Measurements from ENCODE around the gene PPM1L. TPM values are rescaled to one million over a fixed set of nuclear protein-coding genes. Genes with fewer than 3 reads are reported as not detected.

Gene PPM1L
- total RNA-seq, 2 donors from 2014 or later = 23.8 to 47.4 TPM

DNA sequence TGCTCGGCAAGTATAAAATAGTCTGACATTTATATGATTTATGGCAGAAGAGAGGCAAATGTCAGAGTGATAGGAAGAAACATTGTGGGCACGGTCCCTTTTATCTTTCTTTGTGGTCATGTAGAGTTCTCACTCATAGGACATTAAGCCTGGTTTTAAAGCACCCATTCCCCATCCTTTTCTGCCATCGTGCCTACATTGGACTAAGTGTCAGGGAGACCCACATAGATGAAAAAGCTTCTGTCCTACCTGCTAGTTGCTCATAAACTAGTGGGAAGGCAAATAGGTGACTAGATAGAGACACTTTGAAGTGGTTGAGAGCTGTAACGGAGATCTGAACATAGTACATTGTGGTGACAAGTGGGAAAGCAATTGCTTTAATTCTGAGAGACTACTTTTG lies 193.4 kb downstream of the PPM1L start:
- TF ChIP-seq, protein P1, sequence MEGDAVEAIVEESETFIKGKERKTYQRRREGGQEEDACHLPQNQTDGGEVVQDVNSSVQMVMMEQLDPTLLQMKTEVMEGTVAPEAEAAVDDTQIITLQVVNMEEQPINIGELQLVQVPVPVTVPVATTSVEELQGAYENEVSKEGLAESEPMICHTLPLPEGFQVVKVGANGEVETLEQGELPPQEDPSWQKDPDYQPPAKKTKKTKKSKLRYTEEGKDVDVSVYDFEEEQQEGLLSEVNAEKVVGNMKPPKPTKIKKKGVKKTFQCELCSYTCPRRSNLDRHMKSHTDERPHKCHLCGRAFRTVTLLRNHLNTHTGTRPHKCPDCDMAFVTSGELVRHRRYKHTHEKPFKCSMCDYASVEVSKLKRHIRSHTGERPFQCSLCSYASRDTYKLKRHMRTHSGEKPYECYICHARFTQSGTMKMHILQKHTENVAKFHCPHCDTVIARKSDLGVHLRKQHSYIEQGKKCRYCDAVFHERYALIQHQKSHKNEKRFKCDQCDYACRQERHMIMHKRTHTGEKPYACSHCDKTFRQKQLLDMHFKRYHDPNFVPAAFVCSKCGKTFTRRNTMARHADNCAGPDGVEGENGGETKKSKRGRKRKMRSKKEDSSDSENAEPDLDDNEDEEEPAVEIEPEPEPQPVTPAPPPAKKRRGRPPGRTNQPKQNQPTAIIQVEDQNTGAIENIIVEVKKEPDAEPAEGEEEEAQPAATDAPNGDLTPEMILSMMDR (IDR thresholded peaks at IDR 0.05) = no peak
- Histone ChIP-seq H3K9me3 (no peaks in the 10 kb centered on the region), H3K36me3 (no peaks in the 10 kb centered on the region), H3K27ac (no peak overlapping the region), H3K4me1 (peaks cover 0 to 23% of the 10 kb centered on the region in 2 donors), H3K27me3 (no peaks in the 10 kb centered on the region), H3K4me3 (no peak overlapping the region)
- DNase-seq (ENCODE audit: low spot score) = no peak

DNA sequence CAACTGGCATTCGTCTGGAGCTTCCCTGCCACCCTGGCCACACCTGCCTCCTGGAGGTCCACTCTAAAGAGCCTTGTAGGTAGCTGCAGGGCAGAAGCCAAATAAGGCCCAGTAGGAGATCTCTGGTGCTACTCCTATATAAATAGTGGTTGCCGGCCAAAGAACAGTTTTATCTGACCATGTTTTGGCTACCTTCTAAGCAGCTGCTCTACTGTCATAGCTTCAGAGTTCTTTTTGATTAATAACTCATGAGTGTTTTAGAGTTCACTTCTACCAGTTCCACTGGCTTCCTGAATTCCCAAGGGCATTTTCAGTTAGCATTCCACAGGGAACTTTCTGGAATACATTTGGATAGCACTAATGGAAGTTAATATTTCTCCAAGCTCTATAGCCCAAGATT lies 194.5 kb downstream of the PPM1L start:
- Histone ChIP-seq H3K27ac (peak overlapping the region in 1 of 2 donors; percentile 71), H3K36me3 (no peaks in the 10 kb centered on the region), H3K4me1 (peaks cover 0 to 23% of the 10 kb centered on the region in 2 donors), H3K9me3 (no peaks in the 10 kb centered on the region), H3K4me3 (no peak overlapping the region), H3K27me3 (no peaks in the 10 kb centered on the region)
- DNase-seq (ENCODE audit: low spot score) = no peak
- TF ChIP-seq, protein P1 (IDR thresholded peaks at IDR 0.05) = no peak

DNA sequence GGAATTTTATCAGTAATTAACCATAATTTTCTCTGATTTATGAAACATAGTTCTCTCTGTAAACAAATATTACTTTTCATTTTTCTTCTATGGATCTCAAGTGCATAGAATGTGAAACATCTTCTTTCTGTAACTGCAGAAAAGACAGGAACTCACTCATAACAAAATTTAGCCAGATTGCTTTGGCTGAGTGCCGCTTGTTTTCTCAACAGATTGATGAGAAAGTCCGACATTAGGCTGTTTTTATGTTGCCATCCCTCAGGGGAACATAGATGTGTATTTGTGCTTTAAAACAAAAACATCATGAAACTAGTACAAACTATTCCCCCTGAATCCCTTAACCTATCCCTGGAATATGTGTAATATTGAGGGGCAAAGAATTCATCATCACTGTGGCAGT lies 194.9 kb downstream of the PPM1L start:
- H3K27me3 ChIP-seq = no peaks in the 10 kb centered on the region
- TF ChIP-seq, protein P1 (IDR thresholded peaks at IDR 0.05) = no peak
- no peak overlapping the region for H3K4me3 ChIP-seq
- peaks cover 0 to 23% of the 10 kb centered on the region in 2 donors for H3K4me1 ChIP-seq
- H3K27ac ChIP-seq = peak overlapping the region in 1 of 2 donors; percentile 71
- no peaks in the 10 kb centered on the region for H3K9me3 ChIP-seq
- no peak for DNase-seq (ENCODE audit: low spot score)
- H3K36me3 ChIP-seq = no peaks in the 10 kb centered on the region

DNA sequence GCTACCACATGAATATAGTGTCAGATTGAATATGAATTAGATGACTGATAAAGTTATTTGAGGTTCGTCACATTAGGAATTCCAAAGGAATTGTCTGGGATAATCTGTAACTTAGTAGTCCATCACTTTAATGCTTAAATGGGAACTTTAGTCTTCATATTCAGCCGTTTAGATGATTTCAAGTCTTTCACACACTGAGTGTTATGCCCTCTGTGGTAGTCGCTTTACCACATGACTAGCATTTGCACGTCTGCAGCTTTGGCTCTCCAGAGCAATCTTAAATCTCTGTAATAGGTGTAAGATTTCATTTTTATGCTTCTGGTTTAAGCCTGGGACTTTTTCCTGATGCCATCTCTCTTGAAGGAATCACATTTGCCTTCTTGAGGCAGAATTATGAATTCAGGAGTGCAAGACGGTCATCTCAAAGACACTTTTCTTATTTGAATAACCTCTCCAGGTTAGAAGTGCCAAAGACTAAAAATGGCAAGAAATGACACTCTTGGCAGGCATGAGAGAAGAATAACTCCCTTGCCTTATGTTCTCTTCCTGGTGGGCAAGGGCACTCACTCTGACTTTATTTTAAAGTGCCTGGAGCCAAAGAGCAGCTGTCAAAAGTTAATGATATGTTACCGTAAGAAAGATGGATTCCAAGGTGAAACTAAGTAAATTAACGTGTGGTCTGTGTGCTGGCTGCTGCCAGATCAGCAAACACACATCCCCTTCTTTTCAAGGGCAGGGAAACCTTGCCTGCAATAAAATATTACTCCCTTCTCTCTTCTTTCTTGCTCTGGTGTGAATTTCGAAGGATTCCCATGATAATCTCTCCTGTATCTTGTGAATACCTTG lies 195.8 kb downstream of the PPM1L start:
- DNase-seq (ENCODE audit: low spot score) = no peak
- peak overlapping the region; percentile 16 to 71 for H3K27ac ChIP-seq
- H3K4me1 ChIP-seq = peaks cover 0 to 23% of the 10 kb centered on the region in 2 donors
- no peaks in the 10 kb centered on the region for H3K9me3 ChIP-seq
- no peaks in the 10 kb centered on the region for H3K36me3 ChIP-seq
- TF ChIP-seq, protein P1 (IDR thresholded peaks at IDR 0.05) = no peak
- no peak overlapping the region for H3K4me3 ChIP-seq
- no peaks in the 10 kb centered on the region for H3K27me3 ChIP-seq

DNA sequence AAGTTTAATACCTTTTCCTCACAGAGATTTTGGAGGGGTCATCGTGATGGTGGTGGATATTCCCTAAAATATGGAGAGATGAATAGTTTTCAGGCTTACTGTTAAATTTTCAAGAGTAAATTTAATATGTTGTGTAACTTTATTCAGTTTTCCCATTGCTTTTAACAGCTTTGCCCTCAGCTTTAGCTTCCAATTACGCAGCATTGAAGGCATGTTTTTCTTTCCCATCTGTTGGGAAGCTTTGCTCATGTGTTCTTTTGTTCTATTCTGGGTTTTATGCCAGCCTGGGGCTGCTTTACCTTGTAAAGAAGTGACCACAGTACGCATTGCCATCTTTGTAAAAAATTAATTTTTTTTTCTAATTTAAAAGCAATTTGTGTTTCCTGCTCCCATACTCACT lies 197.7 kb downstream of the PPM1L start:
- Histone ChIP-seq H3K36me3 (no peaks in the 10 kb centered on the region), H3K4me1 (peaks cover 0 to 23% of the 10 kb centered on the region in 2 donors), H3K27ac (no peak overlapping the region), H3K9me3 (no peaks in the 10 kb centered on the region), H3K4me3 (no peak overlapping the region), H3K27me3 (no peaks in the 10 kb centered on the region)
- no peak for DNase-seq (ENCODE audit: low spot score)
- TF ChIP-seq, protein P1 (IDR thresholded peaks at IDR 0.05) = no peak

Data from right atrium auricular region (tissue), 2 donors.